Measurements from ENCODE around the gene HOXC5. TPM values are rescaled to one million over a fixed set of nuclear protein-coding genes. Genes with fewer than 3 reads are reported as not detected.

Gene HOXC5
- polyA plus RNA-seq, 3 donors: 0.14 to 2.0 (median 0.18) TPM

GRCh38 chr12:54004063-54004840, 28.6 kb upstream of the HOXC5 start:
- 19 to 31% (median 23%) methylated on average over 20 of the region's 20 CpGs for WGBS, 3 donors

GRCh38 chr12:54004841-54005530, 27.9 kb upstream of the HOXC5 start:
- H3K27ac ChIP-seq (ENCODE audit: low read depth, low read length): no peak overlapping the region
- WGBS, 3 donors: 10 to 21% (median 15%) methylated on average over 31 of the region's 31 CpGs

More at GRCh38 chr12:54004063-54004840, 28.6 kb upstream of the HOXC5 start:
- no peak overlapping the region for H3K27ac ChIP-seq (ENCODE audit: low read depth, low read length)

GRCh38 chr12:54005531-54005852, 27.4 kb upstream of the HOXC5 start:
- H3K27ac ChIP-seq (ENCODE audit: low read depth, low read length): no peak overlapping the region
- 4 to 8% (median 7%) methylated on average over 26 of the region's 26 CpGs for WGBS, 3 donors

- no peak overlapping the region for H3K27ac ChIP-seq (ENCODE audit: low read depth, low read length)
- 6 to 8% (median 7%) methylated on average over 39 of the region's 39 CpGs for WGBS, 3 donors
Observed at GRCh38 chr12:54005853-54006558, 26.8 kb upstream of the HOXC5 start.

GRCh38 chr12:54006559-54007220, 26.2 kb upstream of the HOXC5 start:
- 30 to 33% (median 32%) methylated on average over 22 of the region's 22 CpGs for WGBS, 3 donors
- no peak overlapping the region for H3K27ac ChIP-seq (ENCODE audit: low read depth, low read length)

GRCh38 chr12:54007538-54008259, 25.2 kb upstream of the HOXC5 start:
- WGBS, 3 donors: 50 to 58% (median 57%) methylated on average over 2 of the region's 2 CpGs
- no peak overlapping the region for H3K27ac ChIP-seq (ENCODE audit: low read depth, low read length)

GRCh38 chr12:54008260-54008552, 24.6 kb upstream of the HOXC5 start:
- 32 to 39% (median 34%) methylated on average over 2 of the region's 2 CpGs for WGBS, 3 donors
- H3K27ac ChIP-seq (ENCODE audit: low read depth, low read length): no peak overlapping the region

- 3 to 5% (median 5%) methylated on average over 47 to 51 of the region's 51 CpGs for WGBS, 3 donors
Observed at GRCh38 chr12:54009171-54010052, 23.4 kb upstream of the HOXC5 start.

GRCh38 chr12:54010053-54010971, 22.5 kb upstream of the HOXC5 start:
- no peak overlapping the region for H3K27ac ChIP-seq (ENCODE audit: low read depth, low read length)

More at GRCh38 chr12:54009171-54010052, 23.4 kb upstream of the HOXC5 start:
- no peak overlapping the region for H3K27ac ChIP-seq (ENCODE audit: low read depth, low read length)

GRCh38 chr12:54010972-54011664, 21.7 kb upstream of the HOXC5 start:
- 8 to 22% (median 18%) methylated on average over 17 of the region's 17 CpGs for WGBS, 3 donors

More at GRCh38 chr12:54010053-54010971, 22.5 kb upstream of the HOXC5 start:
- 14 to 38% (median 23%) methylated on average over 10 of the region's 10 CpGs for WGBS, 3 donors

GRCh38 chr12:54011665-54012532, 21.0 kb upstream of the HOXC5 start:
- 23 to 45% (median 35%) methylated on average over 14 of the region's 14 CpGs for WGBS, 3 donors
- no peak overlapping the region for H3K27ac ChIP-seq (ENCODE audit: low read depth, low read length)

More at GRCh38 chr12:54010972-54011664, 21.7 kb upstream of the HOXC5 start:
- no peak overlapping the region for H3K27ac ChIP-seq (ENCODE audit: low read depth, low read length)

- H3K27ac ChIP-seq (ENCODE audit: low read depth, low read length): no peak overlapping the region
- 17 to 50% (median 43%) methylated on average over 6 of the region's 6 CpGs for WGBS, 3 donors
Observed at GRCh38 chr12:54012631-54013409, 20.0 kb upstream of the HOXC5 start.

GRCh38 chr12:54014377-54015017, 18.4 kb upstream of the HOXC5 start:
- WGBS, 3 donors: 5 to 19% (median 9%) methylated on average over 36 of the region's 36 CpGs
- no peak overlapping the region for H3K27ac ChIP-seq (ENCODE audit: low read depth, low read length)
